Common myeloid progenitor, CD34-positive (primary cell): ENCODE results near the gene ARID3A.

Source experiments
- CTCF ChIA-PET: fragments of 350-600 bp; sonication (Branson Sonifier 250); formaldehyde crosslinking; loops from one replicate; lab custom pipeline; 2021; ENCODE audit warnings: antibody characterized with exemption; lab: Charles Lee
- POLR2A ChIA-PET: fragments of 350-600 bp; sonication (Branson Sonifier 250); formaldehyde crosslinking; loops from one replicate; lab custom pipeline; 2021; ENCODE audit warnings: antibody characterized with exemption; lab: Charles Lee
- DNase-seq, 3 donors: peaks; one replicate each; pipeline versions ENCODE4 v3.0.0 to v3.0.0-alpha.2; 2013
- H3K27ac ChIP-seq, 2 experiments: 1 replicate in 1 of 2; 2 replicates in 1 of 2; pipeline ENCODE4 v1.7.0; 2013; ENCODE audit warnings: inconsistent platforms in 2 of 2, low read length in 2 of 2, mild to moderate bottlenecking in 2 of 2, low read depth in 1 of 2, moderate library complexity in 1 of 2; ENCODE audit not compliant: severe bottlenecking in 2 of 2, insufficient read depth in 1 of 2, poor library complexity in 1 of 2
- H3K27me3 ChIP-seq, 5 experiments: replicated peaks in 2 of 5; 1 replicate in 3 of 5; 2 replicates in 2 of 5; pipeline versions ENCODE4 v1.6.1 to v1.7.0; 2013; ENCODE audit warnings: low read length in 4 of 5, mild to moderate bottlenecking in 2 of 5, moderate library complexity in 2 of 5, inconsistent platforms in 1 of 5; ENCODE audit not compliant: insufficient read depth in 5 of 5, control insufficient read depth in 4 of 5
- H3K36me3 ChIP-seq, 4 experiments: 1 replicate in 2 of 4; 2 replicates in 2 of 4; pipeline versions ENCODE4 v1.6.1 to v1.7.0; 2013; ENCODE audit warnings: low read length in 3 of 4, control low read depth in 1 of 4, mild to moderate bottlenecking in 1 of 4; ENCODE audit not compliant: control insufficient read depth in 4 of 4, insufficient read depth in 4 of 4
- H3K4me1 ChIP-seq, 4 experiments: 1 replicate in 3 of 4; 2 replicates in 1 of 4; pipeline versions ENCODE4 v1.6.1 to v1.7.1; 2013; ENCODE audit warnings: low read length in 3 of 4, mild to moderate bottlenecking in 3 of 4, control low read depth in 1 of 4, inconsistent platforms in 1 of 4, moderate library complexity in 1 of 4; ENCODE audit not compliant: control insufficient read depth in 4 of 4, insufficient read depth in 4 of 4; ENCODE audit errors: control extremely low read depth in 1 of 4
- H3K4me3 ChIP-seq, 7 experiments: 1 replicate in 4 of 7; 2 replicates in 3 of 7; pipeline versions ENCODE4 v1.5.1 to v1.7.0; 2013; ENCODE audit warnings: mild to moderate bottlenecking in 7 of 7, low read length in 6 of 7, moderate library complexity in 6 of 7, inconsistent platforms in 2 of 7, low read depth in 2 of 7, control low read depth in 1 of 7; ENCODE audit not compliant: insufficient read depth in 4 of 7, control insufficient read depth in 1 of 7; ENCODE audit errors: extremely low read depth in 1 of 7
- H3K9me3 ChIP-seq, 5 experiments: 1 replicate in 4 of 5; 2 replicates in 1 of 5; pipeline versions ENCODE4 v1.6.1 to v1.7.1; 2013; ENCODE audit warnings: low read length in 4 of 5, mild to moderate bottlenecking in 2 of 5, inconsistent platforms in 1 of 5, low read depth in 1 of 5, moderate library complexity in 1 of 5; ENCODE audit not compliant: control insufficient read depth in 4 of 5, insufficient read depth in 2 of 5; ENCODE audit errors: control extremely low read depth in 1 of 5
- WGBS: methylation state at CpG from one replicate; pipeline ENCODE4 v1.1.5; 2013; ENCODE audit not compliant: insufficient coverage; 5-methylcytosine and 5-hydroxymethylcytosine counted together

Gene ARID3A

GRCh38 chr19:926589-927350 is 935 bp downstream of the ARID3A start:
- WGBS: under 1% methylated on average over 28 of the region's 52 CpGs
- CTCF ChIA-PET: no interaction called here
- H3K9me3 ChIP-seq: no peaks in the 10 kb centered on the region
- H3K36me3 ChIP-seq: peaks cover 0 to 21% (median 7%) of the 10 kb centered on the region in 4 experiments
- peak overlapping the region in 1 of 2 experiments; percentile 74 for H3K27ac ChIP-seq
- DNase-seq: peak in 2 of 3 donors; percentile 57 to 58
- peaks cover 0 to 35% (median 32%) of the 10 kb centered on the region in 4 experiments for H3K4me1 ChIP-seq
- POLR2A ChIA-PET: interaction anchor here (0.6 kb wide), 1 partner anchor 282 kb away, joined by 3 read pairs; no protein-coding TSS in a partner anchor
- H3K4me3 ChIP-seq: peak overlapping the region; percentile 69 to 91 (median 84)
- H3K27me3 ChIP-seq: no peaks in the 10 kb centered on the region

- H3K9me3 ChIP-seq: no peaks in the 10 kb centered on the region
- peaks cover 0 to 25% (median 7%) of the 10 kb centered on the region in 4 experiments for H3K36me3 ChIP-seq
- CTCF ChIA-PET: interaction anchor here (0.5 kb wide), 1 partner anchor 31 kb away, joined by 3 read pairs; no protein-coding TSS in a partner anchor
- peaks cover 0 to 40% (median 35%) of the 10 kb centered on the region in 4 experiments for H3K4me1 ChIP-seq
- DNase-seq: no peak
- peak overlapping the region in 1 of 2 experiments; percentile 74 for H3K27ac ChIP-seq
- POLR2A ChIA-PET: interaction anchor here (0.6 kb wide), 1 partner anchor 282 kb away, joined by 3 read pairs; no protein-coding TSS in a partner anchor
- WGBS: 51% methylated on average over 5 of the region's 15 CpGs
- H3K4me3 ChIP-seq: peak overlapping the region in 5 of 7 experiments; percentile 24 to 89 (median 84)
- H3K27me3 ChIP-seq: no peaks in the 10 kb centered on the region
Measured at GRCh38 chr19:927351-927779, 1.5 kb downstream of the ARID3A start.

GRCh38 chr19:927780-928401 is 2.1 kb downstream of the ARID3A start:
- Histone ChIP-seq H3K4me1 (peaks cover 0 to 46% (median 40%) of the 10 kb centered on the region in 4 experiments), H3K9me3 (no peaks in the 10 kb centered on the region), H3K27ac (peak overlapping the region in 1 of 2 experiments; percentile 5), H3K4me3 (peak overlapping the region in 4 of 7 experiments; percentile 11 to 89 (median 51)), H3K27me3 (no peaks in the 10 kb centered on the region), H3K36me3 (peaks cover 0 to 29% (median 7%) of the 10 kb centered on the region in 4 experiments)
- DNase-seq: no peak
- WGBS: 91% methylated on average over 10 of the region's 12 CpGs
- POLR2A ChIA-PET: no interaction called here
- CTCF ChIA-PET: interaction anchor here (0.5 kb wide), 1 partner anchor 30 kb away, joined by 3 read pairs; no protein-coding TSS in a partner anchor

- ChIA-PET CTCF (interaction anchor here (0.8 to 1.7 kb wide), 2 partner anchors 10 to 11 kb away, joined by 3 to 4 read pairs; no protein-coding TSS in a partner anchor), POLR2A (no interaction called here)
- H3K4me1 ChIP-seq: peaks cover 0 to 48% (median 43%) of the 10 kb centered on the region in 4 experiments
- 97% methylated on average over 16 of the region's 18 CpGs for WGBS
- peaks cover 0 to 29% (median 7%) of the 10 kb centered on the region in 4 experiments for H3K36me3 ChIP-seq
- no peak overlapping the region for H3K4me3 ChIP-seq
- no peaks in the 10 kb centered on the region for H3K9me3 ChIP-seq
- H3K27me3 ChIP-seq: no peaks in the 10 kb centered on the region
- no peak overlapping the region for H3K27ac ChIP-seq
- no peak for DNase-seq
Measured at GRCh38 chr19:928471-929202, 2.8 kb downstream of the ARID3A start.

- ChIA-PET POLR2A (no interaction called here), CTCF (interaction anchor here (0.8 to 1.7 kb wide), 2 partner anchors 9 to 10 kb away, joined by 3 to 4 read pairs; no protein-coding TSS in a partner anchor)
- Histone ChIP-seq H3K27me3 (no peaks in the 10 kb centered on the region), H3K9me3 (no peaks in the 10 kb centered on the region), H3K36me3 (peaks cover 0 to 29% (median 7%) of the 10 kb centered on the region in 4 experiments), H3K4me1 (peaks cover 0 to 48% (median 44%) of the 10 kb centered on the region in 4 experiments), H3K4me3 (no peak overlapping the region), H3K27ac (no peak overlapping the region)
- DNase-seq: no peak
- WGBS: 98% methylated on average over 29 of the region's 51 CpGs
Measured at GRCh38 chr19:929203-929890, 3.5 kb downstream of the ARID3A start.

- Histone ChIP-seq H3K9me3 (no peaks in the 10 kb centered on the region), H3K4me3 (no peak overlapping the region), H3K4me1 (peaks cover 0 to 48% (median 45%) of the 10 kb centered on the region in 4 experiments), H3K36me3 (peaks cover 0 to 29% (median 7%) of the 10 kb centered on the region in 4 experiments), H3K27ac (no peak overlapping the region), H3K27me3 (no peaks in the 10 kb centered on the region)
- ChIA-PET CTCF (interaction anchor here (1.1 to 1.7 kb wide), 2 partner anchors 10 to 67 kb away, joined by 3 read pairs; no protein-coding TSS in a partner anchor), POLR2A (no interaction called here)
- 97% methylated on average over 6 of the region's 6 CpGs for WGBS
- DNase-seq: no peak
Measured at GRCh38 chr19:929891-930258, 4.0 kb downstream of the ARID3A start.
